HG02759 (cell line): Measurements from ENCODE around the gene LRRN4CL.
"Not testable (repeated sequence)": the region's sequence is repeated elsewhere in the genome, so short reads cannot be mapped to it uniquely, and the experiment has no call there.

Source experiments
- ATAC-seq: cut with Tn5 transposase; IDR thresholded peaks from one replicate; pipeline ENCODE4 v1.9.1; 2021; ENCODE audit warnings: mild to moderate bottlenecking, moderate library complexity; ENCODE audit not compliant: unreplicated experiment

Gene LRRN4CL

GRCh38 chr11:62710001-62710345 is 20.6 kb upstream of the LRRN4CL start:
- ATAC-seq, result no peak

GRCh38 chr11:62709247-62710000 is 20.1 kb upstream of the LRRN4CL start:
- ATAC-seq, result peak; percentile 76

- ATAC-seq, result no peak
These were observed 19.5 kb upstream of the LRRN4CL start for GRCh38 chr11:62708793-62709192.

GRCh38 chr11:62708392-62708791 is 19.1 kb upstream of the LRRN4CL start:
- no peak for ATAC-seq

- ATAC-seq, result no peak
These were observed 18.0 kb upstream of the LRRN4CL start, which contains the start of the genes BSCL2 and GNG3 for GRCh38 chr11:62707277-62707861. Gene BSCL2 (minus strand): TSS chr11:62707424. CDS start chr11:62707195, 229 bp downstream. Gene GNG3 (plus strand): TSS chr11:62707676. CDS start chr11:62708296, 620 bp downstream.

GRCh38 chr11:62706850-62707247 is 17.5 kb upstream of the LRRN4CL start:
- ATAC-seq, result no peak

- ATAC-seq, result peak; percentile 76
These were observed 16.8 kb upstream of the LRRN4CL start for GRCh38 chr11:62705880-62706849.

GRCh38 chr11:62705413-62705812 is 16.1 kb upstream of the LRRN4CL start:
- ATAC-seq, result no peak

- not testable (repeated sequence) for ATAC-seq
These were observed 14.6 kb upstream of the LRRN4CL start for GRCh38 chr11:62703921-62704320.

- no peak for ATAC-seq
These were observed 12.9 kb upstream of the LRRN4CL start for GRCh38 chr11:62702246-62702645.

GRCh38 chr11:62694455-62695167 is 5.3 kb upstream of the LRRN4CL start:
- ATAC-seq, result no peak

- ATAC-seq, result not testable (repeated sequence)
These were observed 4.3 kb upstream of the LRRN4CL start for GRCh38 chr11:62693624-62694023.

GRCh38 chr11:62688491-62688890 is 839 bp downstream of the LRRN4CL start:
- no peak for ATAC-seq

GRCh38 chr11:62687508-62688396 is 1.6 kb downstream of the LRRN4CL start:
- ATAC-seq, result no peak

- no peak for ATAC-seq
These were observed 6.8 kb downstream of the LRRN4CL start for GRCh38 chr11:62682518-62682917.

- ATAC-seq, result no peak
These were observed 8.5 kb downstream of the LRRN4CL start for GRCh38 chr11:62680825-62681240.

GRCh38 chr11:62678770-62679696 is 10.3 kb downstream of the LRRN4CL start, which contains the start of gene UBXN1:
Gene UBXN1 (minus strand): TSS chr11:62679073. CDS start chr11:62678923, 150 bp downstream.
- peak; percentile 81 for ATAC-seq

GRCh38 chr11:62678433-62678769 is 10.9 kb downstream of the LRRN4CL start:
- no peak for ATAC-seq

- no peak for ATAC-seq
These were observed 11.6 kb downstream of the LRRN4CL start for GRCh38 chr11:62677714-62678113.
